Sigmoid colon (tissue), 3 donors: ENCODE measurements around the gene KDM6A.

Experiments
- POLR2A ChIP-seq, 2 donors: fragments of 450-650 bp; IDR thresholded peaks; one replicate each; pipeline ENCODE4 v1.6.1; 2016; ENCODE audit warnings: antibody characterized with exemption in 2 of 2, mild to moderate bottlenecking in 2 of 2, moderate library complexity in 2 of 2
- TF ChIP-seq, protein P1 (sequence below), 4 experiments: fragments of 450-650 bp in 3 of 4; fragments of 200-600 bp in 1 of 4; IDR thresholded peaks; one replicate each; pipeline ENCODE4 v1.5.1; 2016 to 2019; ENCODE audit warnings: antibody characterized with exemption in 4 of 4, mild to moderate bottlenecking in 3 of 4, moderate library complexity in 2 of 4

- TF ChIP-seq, protein P1, sequence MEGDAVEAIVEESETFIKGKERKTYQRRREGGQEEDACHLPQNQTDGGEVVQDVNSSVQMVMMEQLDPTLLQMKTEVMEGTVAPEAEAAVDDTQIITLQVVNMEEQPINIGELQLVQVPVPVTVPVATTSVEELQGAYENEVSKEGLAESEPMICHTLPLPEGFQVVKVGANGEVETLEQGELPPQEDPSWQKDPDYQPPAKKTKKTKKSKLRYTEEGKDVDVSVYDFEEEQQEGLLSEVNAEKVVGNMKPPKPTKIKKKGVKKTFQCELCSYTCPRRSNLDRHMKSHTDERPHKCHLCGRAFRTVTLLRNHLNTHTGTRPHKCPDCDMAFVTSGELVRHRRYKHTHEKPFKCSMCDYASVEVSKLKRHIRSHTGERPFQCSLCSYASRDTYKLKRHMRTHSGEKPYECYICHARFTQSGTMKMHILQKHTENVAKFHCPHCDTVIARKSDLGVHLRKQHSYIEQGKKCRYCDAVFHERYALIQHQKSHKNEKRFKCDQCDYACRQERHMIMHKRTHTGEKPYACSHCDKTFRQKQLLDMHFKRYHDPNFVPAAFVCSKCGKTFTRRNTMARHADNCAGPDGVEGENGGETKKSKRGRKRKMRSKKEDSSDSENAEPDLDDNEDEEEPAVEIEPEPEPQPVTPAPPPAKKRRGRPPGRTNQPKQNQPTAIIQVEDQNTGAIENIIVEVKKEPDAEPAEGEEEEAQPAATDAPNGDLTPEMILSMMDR (IDR thresholded peaks at IDR 0.05): no peak
- TF ChIP-seq POLR2A (IDR thresholded peaks at IDR 0.05): no peak
These were observed 237.5 kb downstream of the KDM6A start for GRCh38 chrX:45110494-45110893.
